HUES6 (cell line): ENCODE measurements around the gene SGMS1.
"Not testable (repeated sequence)": the region's sequence is repeated elsewhere in the genome, so short reads cannot be mapped to it uniquely, and the experiment has no call there.

ENCODE experiments used
- H3K27ac ChIP-seq: 2 replicates; pipeline ENCODE4 v1.7.0; 2013; ENCODE audit warnings: low read depth, mild to moderate bottlenecking, low read length, inconsistent platforms
- H3K27me3 ChIP-seq: 2 replicates; pipeline ENCODE4 v1.6.1; 2013; ENCODE audit warnings: low read length; ENCODE audit not compliant: control insufficient read depth, insufficient read depth
- H3K36me3 ChIP-seq: 2 replicates; pipeline ENCODE4 v1.6.1; 2013; ENCODE audit warnings: low read length; ENCODE audit not compliant: control insufficient read depth, insufficient read depth
- H3K4me1 ChIP-seq: 2 replicates; pipeline ENCODE4 v1.6.1; 2013; ENCODE audit warnings: low read length; ENCODE audit not compliant: control insufficient read depth, insufficient read depth
- H3K4me3 ChIP-seq: 2 replicates; pipeline ENCODE4 v1.5.1; 2013; ENCODE audit warnings: low read depth, low read length
- H3K9ac ChIP-seq: one replicate; pipeline ENCODE4 v1.6.1; 2013; ENCODE audit warnings: mild to moderate bottlenecking, low read length
- H3K9me3 ChIP-seq: 2 replicates; pipeline ENCODE4 v1.6.1; 2013; ENCODE audit warnings: low read depth, low read length; ENCODE audit not compliant: control insufficient read depth, insufficient read depth

SGMS1 gene

DNA sequence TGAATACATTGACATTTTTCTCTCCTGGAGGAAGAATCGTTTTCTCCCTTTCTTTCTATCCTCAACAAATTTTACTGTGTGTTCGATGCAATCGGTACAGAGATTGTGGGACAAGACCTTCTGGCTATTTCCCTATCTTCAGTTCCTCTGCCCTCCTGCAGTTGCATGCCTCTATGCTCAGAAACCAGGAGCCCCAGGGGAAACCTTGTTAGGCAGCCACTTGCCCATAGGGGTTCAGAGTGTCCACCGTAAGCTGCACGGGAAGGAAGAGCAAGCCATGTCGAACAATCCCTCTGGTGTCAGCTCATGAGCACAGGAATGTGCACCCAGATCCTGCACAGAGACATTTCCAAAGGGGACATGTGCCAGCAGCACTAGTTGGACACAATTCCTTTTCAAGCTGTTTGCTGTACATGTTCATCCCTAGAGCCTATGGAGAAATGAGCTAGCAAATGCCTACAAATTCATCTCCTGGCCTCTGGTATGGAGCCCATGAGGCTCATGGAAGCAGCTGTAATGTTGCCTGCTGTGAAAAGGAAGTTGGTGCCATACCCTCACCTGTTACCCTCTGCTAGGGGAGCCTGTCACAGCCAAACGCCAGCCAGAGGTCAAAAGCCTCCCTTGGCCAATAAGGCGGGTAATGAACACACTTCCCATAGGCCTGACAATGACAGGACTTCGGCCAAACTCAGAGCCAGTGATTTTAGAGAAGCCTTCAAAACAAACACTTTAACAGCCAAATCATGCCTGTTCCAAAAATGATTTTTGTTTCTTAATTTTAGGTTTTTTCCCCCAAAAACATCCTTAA is 336.6 kb downstream of the SGMS1 start:
- H3K4me1 ChIP-seq = no peaks in the 10 kb centered on the region
- H3K36me3 ChIP-seq = no peaks in the 10 kb centered on the region
- no peak overlapping the region for H3K27ac ChIP-seq
- no peaks in the 10 kb centered on the region for H3K27me3 ChIP-seq
- H3K4me3 ChIP-seq = no peak overlapping the region
- no peaks in the 10 kb centered on the region for H3K9me3 ChIP-seq
- H3K9ac ChIP-seq = no peak overlapping the region

DNA sequence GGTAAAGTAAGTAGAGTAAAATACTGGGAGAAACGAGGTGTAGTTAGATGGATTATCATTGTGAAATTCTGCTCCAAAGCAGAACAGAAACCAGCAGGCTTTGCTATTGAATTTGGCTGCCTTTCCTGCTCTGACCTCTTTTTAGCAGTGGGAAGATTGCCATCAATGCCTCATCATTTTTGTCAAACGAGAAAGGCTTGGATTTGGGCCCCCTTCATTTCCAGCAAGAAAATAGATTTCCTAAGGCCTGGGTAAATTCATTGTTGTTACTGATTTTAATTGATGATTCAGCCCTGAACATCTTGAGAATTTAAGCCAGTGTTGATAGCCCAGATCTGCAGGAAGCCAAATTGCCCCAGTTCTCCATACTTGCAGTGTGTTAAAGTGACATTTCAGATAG is 337.2 kb downstream of the SGMS1 start:
- no peaks in the 10 kb centered on the region for H3K36me3 ChIP-seq
- H3K9me3 ChIP-seq = no peaks in the 10 kb centered on the region
- H3K9ac ChIP-seq = no peak overlapping the region
- no peaks in the 10 kb centered on the region for H3K27me3 ChIP-seq
- H3K27ac ChIP-seq = no peak overlapping the region
- no peak overlapping the region for H3K4me3 ChIP-seq
- H3K4me1 ChIP-seq = no peaks in the 10 kb centered on the region

DNA sequence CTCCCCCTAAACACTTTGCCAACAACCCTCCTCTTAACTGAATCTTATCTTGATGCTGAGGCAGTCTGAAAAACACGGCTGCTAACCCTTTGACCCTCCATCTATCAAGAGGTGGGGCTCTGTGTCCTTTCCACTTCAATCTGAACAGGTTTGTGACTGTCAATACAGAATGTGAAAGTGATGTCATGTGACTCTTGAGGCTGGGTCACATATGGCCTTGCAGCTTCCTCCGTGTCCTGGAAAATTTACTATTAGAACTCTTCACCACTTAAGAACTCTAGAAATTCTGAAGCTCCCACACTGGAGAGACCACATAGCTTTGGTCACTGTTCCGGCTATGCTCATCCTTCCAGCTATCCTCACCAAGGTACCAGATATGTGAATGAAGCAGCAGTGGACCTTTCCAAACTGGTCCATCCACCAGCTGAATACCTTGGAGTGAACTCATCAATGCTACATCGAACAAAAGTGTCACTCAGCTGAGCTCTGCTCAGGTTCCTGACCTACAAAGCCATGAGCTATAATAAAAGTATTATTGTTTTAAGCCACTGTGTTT is 341.7 kb downstream of the SGMS1 start:
- 0 out of 2 replicates have a peak, but pooled peaks cover 6% of the 10 kb centered on the region for H3K4me1 ChIP-seq
- no peaks in the 10 kb centered on the region for H3K27me3 ChIP-seq
- H3K27ac ChIP-seq = no peak overlapping the region
- no peak overlapping the region for H3K4me3 ChIP-seq
- no peak overlapping the region for H3K9ac ChIP-seq
- no peaks in the 10 kb centered on the region for H3K36me3 ChIP-seq
- no peaks in the 10 kb centered on the region for H3K9me3 ChIP-seq

DNA sequence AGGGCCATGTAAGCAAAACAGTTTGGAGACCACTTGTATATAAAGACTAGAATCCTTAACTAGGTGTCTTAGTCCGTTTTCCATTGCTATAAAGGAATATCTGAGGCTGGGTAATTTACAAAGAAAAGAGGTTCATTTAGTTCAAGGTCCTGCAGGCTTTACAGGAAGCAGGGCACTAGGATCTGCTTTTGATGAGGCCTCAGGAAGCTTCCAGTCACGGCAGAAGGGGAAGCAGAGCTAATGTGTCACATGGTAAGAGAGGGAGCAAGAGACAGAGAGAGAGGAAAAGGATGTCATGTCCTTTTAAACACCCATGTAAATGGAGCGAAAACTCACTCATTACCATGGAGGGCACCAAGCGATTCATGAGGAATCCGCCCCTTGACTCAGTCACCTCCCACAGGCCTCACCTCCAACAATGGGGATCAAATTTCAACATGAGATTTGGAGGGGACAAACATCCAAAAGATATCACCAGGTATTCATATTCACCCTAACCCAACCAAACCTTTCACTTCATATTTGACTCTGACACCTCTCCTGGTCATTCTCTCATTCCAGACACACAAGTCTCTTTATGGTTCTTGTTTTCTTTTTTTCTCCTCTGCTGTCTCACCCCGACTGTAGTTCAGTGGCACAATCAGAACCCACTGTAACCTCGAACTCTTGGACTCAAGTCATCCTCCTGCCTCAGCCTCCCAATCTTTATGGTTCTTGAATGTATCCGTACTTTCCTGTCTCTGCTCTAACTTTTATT is 342.4 kb downstream of the SGMS1 start:
- H3K9me3 ChIP-seq = no peaks in the 10 kb centered on the region

DNA sequence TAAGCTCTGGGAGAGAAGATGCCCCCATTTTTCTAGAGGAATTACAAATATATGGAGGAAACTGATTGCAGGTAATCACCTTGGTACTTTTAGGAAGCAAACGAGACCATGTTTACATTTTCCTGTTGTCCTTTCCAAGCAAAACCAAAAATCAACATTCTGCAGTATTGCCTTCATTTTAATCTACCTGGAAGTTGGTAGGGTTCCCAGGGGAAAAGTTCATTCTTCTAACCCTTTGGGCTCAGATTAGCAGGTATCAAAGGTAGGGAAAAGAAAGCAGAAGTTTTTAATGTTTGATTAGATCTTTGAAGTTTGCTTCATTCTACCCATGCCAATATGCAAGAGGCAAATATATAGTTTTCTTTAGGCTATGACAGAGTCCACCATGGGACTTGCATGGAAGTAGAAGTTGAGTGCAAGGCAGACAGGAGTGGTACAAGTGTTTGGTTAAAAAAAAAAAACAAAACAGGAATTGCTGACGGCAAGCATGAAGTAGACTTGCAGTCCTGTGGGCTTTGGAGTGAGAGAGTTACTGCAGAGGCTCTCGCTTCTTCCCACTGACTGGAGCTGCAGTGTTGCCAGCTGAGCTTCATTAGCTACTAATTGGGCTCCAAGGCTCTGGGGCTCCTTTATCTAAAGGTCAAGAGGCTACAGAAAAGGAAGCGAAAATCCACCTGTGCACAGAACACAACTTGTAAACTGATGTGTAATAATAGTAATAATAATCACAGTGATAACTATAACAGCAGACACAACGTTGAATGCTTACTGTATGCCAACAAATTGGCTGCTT is 343.5 kb downstream of the SGMS1 start:
- Histone ChIP-seq H3K36me3 (no peaks in the 10 kb centered on the region), H3K9ac (no peak overlapping the region), H3K4me1 (0 out of 2 replicates have a peak, but pooled peaks cover 6% of the 10 kb centered on the region), H3K4me3 (no peak overlapping the region), H3K9me3 (no peaks in the 10 kb centered on the region), H3K27ac (no peak overlapping the region), H3K27me3 (0 out of 2 replicates have a peak, but pooled peaks cover 3% of the 10 kb centered on the region)

More for the DNA sequence above, 342.4 kb downstream of the SGMS1 start:
- H3K9ac ChIP-seq = no peak overlapping the region
- H3K27ac ChIP-seq = no peak overlapping the region
- H3K4me1 ChIP-seq = 0 out of 2 replicates have a peak, but pooled peaks cover 6% of the 10 kb centered on the region
- H3K27me3 ChIP-seq = 0 out of 2 replicates have a peak, but pooled peaks cover 1% of the 10 kb centered on the region
- no peak overlapping the region for H3K4me3 ChIP-seq
- no peaks in the 10 kb centered on the region for H3K36me3 ChIP-seq

DNA sequence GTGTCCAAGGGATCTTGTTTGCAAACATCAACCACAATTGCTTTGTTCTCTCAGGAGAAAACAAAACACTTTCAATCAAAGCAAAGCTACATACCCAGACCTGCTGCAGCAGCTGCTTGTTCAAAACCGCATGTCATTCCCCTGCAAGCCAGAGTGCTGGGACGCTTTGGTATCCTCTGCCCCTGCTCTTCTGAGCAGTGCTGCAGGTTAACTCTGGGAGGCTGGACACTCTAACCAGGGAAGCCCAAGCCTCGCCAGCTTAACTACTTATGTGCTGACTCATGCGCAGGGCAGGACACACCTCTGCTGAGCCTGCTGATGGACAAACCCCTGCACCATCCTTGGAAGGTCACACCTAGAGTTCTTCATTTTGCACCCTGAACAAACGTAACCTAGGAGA is 344.3 kb downstream of the SGMS1 start:
- H3K9me3 ChIP-seq = no peaks in the 10 kb centered on the region
- 0 out of 2 replicates have a peak, but pooled peaks cover 3% of the 10 kb centered on the region for H3K27me3 ChIP-seq
- no peak overlapping the region for H3K4me3 ChIP-seq
- H3K9ac ChIP-seq = no peak overlapping the region
- H3K36me3 ChIP-seq = no peaks in the 10 kb centered on the region
- H3K4me1 ChIP-seq = 0 out of 2 replicates have a peak, but pooled peaks cover 6% of the 10 kb centered on the region
- H3K27ac ChIP-seq = no peak overlapping the region

DNA sequence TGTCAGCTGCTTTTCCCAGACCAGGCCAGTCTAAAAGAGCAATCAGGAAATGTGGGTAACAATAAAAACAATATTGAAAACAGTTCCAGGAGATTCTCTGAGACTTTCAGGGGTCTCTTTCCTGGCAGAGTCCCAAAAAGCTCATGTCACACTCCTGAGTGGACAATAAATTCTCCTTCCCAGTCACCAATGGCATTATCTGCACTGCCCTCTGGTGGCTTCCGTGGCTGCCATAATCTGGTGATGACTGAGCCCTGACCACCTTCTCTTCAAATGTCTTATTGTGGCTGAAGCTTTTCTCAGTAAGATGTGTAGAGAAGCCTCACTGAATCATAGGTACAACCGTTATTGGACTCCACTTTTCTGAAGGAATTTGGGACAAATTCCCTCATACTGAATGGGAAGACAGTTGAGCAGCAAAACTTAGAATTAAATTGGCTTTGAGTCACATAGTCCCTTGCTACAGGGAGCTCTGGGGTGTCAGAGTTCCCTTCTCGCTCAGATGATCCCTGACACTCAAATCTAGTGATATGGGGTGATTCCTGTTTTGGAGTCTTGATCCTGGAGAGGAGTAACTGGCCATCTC is 348.0 kb downstream of the SGMS1 start:
- Histone ChIP-seq H3K9ac (no peak overlapping the region), H3K27me3 (0 out of 2 replicates have a peak, but pooled peaks cover 3% of the 10 kb centered on the region), H3K9me3 (no peaks in the 10 kb centered on the region), H3K36me3 (no peaks in the 10 kb centered on the region), H3K4me3 (no peak overlapping the region), H3K4me1 (0 out of 2 replicates have a peak, but pooled peaks cover 6% of the 10 kb centered on the region), H3K27ac (no peak overlapping the region)

DNA sequence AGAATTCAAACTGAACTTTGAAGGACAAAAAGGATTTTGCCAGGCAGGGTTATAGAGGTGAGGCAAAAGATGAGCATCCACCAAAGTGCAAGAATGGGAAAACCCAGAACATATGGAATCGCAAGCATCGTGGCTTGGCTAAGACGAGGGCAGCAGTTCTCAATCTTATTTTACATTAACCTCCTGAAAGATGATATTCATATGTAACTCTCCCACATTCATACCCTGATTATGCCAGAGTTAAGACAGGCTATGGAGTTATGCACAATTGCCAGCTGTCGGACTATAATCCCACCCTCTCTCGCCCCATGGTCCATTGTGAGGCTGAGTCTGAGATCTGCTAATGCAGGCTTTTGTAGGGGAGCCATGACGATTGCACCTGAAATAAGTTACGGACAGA is 351.2 kb downstream of the SGMS1 start:
- no peak overlapping the region for H3K9ac ChIP-seq
- H3K27me3 ChIP-seq = 0 out of 2 replicates have a peak, but pooled peaks cover 3% of the 10 kb centered on the region
- no peaks in the 10 kb centered on the region for H3K36me3 ChIP-seq
- H3K4me3 ChIP-seq = no peak overlapping the region
- no peaks in the 10 kb centered on the region for H3K4me1 ChIP-seq
- no peak overlapping the region for H3K27ac ChIP-seq
- H3K9me3 ChIP-seq = no peaks in the 10 kb centered on the region

DNA sequence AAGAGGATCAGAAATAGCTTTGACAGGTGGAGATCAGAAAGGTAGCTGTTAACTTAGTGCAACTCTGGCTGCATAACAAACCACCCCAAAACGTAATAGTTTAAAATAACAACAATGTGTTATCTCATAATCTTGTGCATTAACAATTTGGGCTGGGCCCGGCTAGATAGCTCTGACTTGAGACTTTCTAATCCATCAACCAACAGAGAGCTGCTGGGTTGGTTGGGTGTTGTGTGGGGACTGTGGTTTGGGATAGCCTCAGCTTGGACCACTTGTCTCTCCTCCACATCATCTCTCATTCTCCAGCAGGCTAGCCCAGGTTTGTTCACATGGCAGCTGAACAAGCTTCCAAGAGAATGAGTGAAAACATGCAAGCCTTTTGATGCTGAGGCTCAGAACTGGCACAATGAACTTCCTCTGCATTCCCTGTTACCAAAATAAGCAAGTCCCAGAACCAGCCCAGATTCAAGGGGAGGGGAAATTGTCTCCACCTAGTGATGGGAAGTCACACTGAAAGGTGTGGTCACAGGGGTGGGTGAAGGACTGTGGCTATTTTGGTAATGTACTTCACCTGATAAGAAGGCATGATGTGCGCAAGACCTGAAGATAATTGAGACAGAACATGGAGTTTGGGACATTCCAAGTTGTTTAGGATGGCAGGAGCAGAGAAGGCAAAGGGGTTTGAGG is 352.0 kb downstream of the SGMS1 start:
- Histone ChIP-seq H3K4me3 (no peak overlapping the region), H3K9ac (no peak overlapping the region), H3K27ac (no peak overlapping the region), H3K9me3 (no peaks in the 10 kb centered on the region), H3K36me3 (no peaks in the 10 kb centered on the region), H3K4me1 (no peaks in the 10 kb centered on the region), H3K27me3 (0 out of 2 replicates have a peak, but pooled peaks cover 3% of the 10 kb centered on the region)

DNA sequence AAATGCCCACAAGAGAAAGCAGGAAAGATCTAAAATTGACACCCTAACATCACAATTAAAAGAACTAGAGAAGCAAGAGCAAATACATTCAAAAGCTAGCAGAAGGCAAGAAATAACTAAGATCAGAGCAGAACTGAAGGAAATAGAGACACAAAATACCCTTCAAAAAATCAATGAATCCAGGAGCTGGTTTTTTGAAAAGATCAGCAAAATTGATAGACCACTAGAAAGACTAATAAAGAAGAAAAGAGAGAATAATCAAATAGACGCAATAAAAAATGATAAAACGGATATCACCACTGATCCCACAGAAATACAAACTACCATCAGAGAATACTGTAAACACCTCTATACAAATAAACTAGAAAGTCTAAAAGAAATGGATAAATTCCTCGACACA is 355.9 kb downstream of the SGMS1 start:
- not testable (repeated sequence) for H3K27ac ChIP-seq, H3K9ac ChIP-seq, H3K36me3 ChIP-seq, H3K4me1 ChIP-seq, H3K27me3 ChIP-seq, H3K4me3 ChIP-seq, H3K9me3 ChIP-seq
